Transverse colon (tissue), 4 donors: ENCODE results near the gene CLDN18. TPM values are rescaled to one million over a fixed set of nuclear protein-coding genes. Genes with fewer than 3 reads are reported as not detected.

Experiments used
- DNase-seq: peaks from one replicate; pipeline ENCODE4 v3.0.0-alpha.2; 2019
- H3K27ac ChIP-seq, 4 donors: fragments of 200-600 bp; sonication (generic); 2 replicates each; pipeline ENCODE4 v1.5.1; 2016 to 2018; ENCODE audit warnings: inconsistent platforms in 4 of 4
- H3K27me3 ChIP-seq: fragments of 200-600 bp; sonication (generic); 2 replicates; pipeline ENCODE4 v1.5.1; 2017; ENCODE audit warnings: inconsistent platforms
- H3K36me3 ChIP-seq, 4 donors: fragments of 200-600 bp; sonication (generic); 2 replicates each; pipeline ENCODE4 v1.5.1; 2017 to 2019; ENCODE audit warnings: inconsistent platforms in 4 of 4
- H3K4me1 ChIP-seq, 4 donors: fragments of 200-600 bp; sonication (generic); 2 replicates each; pipeline ENCODE4 v1.5.1; 2017 to 2020; ENCODE audit warnings: inconsistent platforms in 4 of 4
- H3K4me3 ChIP-seq, 4 donors: fragments of 200-600 bp; sonication (generic); 1 replicate in 1 of 4; 2 replicates in 3 of 4; pipeline versions ENCODE4 v1.5.1 to v1.6.1; 2017 to 2019; ENCODE audit warnings: inconsistent platforms in 4 of 4
- H3K9me3 ChIP-seq, 2 donors: fragments of 200-600 bp; sonication (generic); 2 replicates each; pipeline ENCODE4 v1.5.1; 2017 to 2019; ENCODE audit warnings: inconsistent platforms in 2 of 2
- EP300 ChIP-seq: sonication (generic); formaldehyde crosslinking; IDR thresholded peaks from one replicate; pipeline ENCODE4 v1.6.1; 2017; ENCODE audit warnings: antibody characterized with exemption, low read depth
- POLR2A ChIP-seq: fragments of 450-650 bp; IDR thresholded peaks from one replicate; pipeline ENCODE4 v1.6.1; 2016; ENCODE audit warnings: antibody characterized with exemption, mild to moderate bottlenecking, moderate library complexity
- POLR2AphosphoS5 ChIP-seq, 3 donors: sonication (generic); formaldehyde crosslinking; IDR thresholded peaks; one replicate each; pipeline ENCODE4 v1.6.1; 2016; ENCODE audit warnings: antibody characterized with exemption in 3 of 3
- WGBS, 2 donors: methylation state at CpG; one replicate each; pipeline ENCODE4 v1.1.5; 2018; ENCODE audit warnings: low coverage in 1 of 2; 5-methylcytosine and 5-hydroxymethylcytosine counted together
- in situ Hi-C, 4 donors: fragments of 200-750 bp; cut with MboI; loops; one replicate each; pipeline versions ENCODE4 v1.15.0 to v1.15.1; 2017; ENCODE audit warnings: low sequenced_read_pairs in 3 of 4, low pct_ligation_motif_present in 1 of 4, low pct_unique_long_range_greater_than_20kb in 1 of 4
- intact Hi-C: fragments of 100-400 bp; cut with DNase I; formaldehyde crosslinking; loops from one replicate; pipeline ENCODE4 v1.15.1; 2023; ENCODE audit warnings: low total_unique reads
- total RNA-seq, 4 donors: library from RNA; depleted of rRNA; stranded (reverse); fragments of >200 nt; gene quantifications; one replicate each; pipeline ENCODE4 v1.1.0, GENCODE V29; 2016
- TF ChIP-seq, protein P1 (sequence below), 5 experiments: fragments of 200-600 bp in 3 of 5; fragments of 450-650 bp in 2 of 5; sonication (generic) in 3 of 5; IDR thresholded peaks; 1 replicate in 2 of 5; 2 replicates in 3 of 5; pipeline ENCODE4 v1.5.1; 2016 to 2017; ENCODE audit warnings: antibody characterized with exemption in 5 of 5, inconsistent platforms in 3 of 5, mild to moderate bottlenecking in 2 of 5, moderate library complexity in 1 of 5

The CLDN18 gene
- total RNA-seq, 4 donors from 2014 or later, result not detected

DNA sequence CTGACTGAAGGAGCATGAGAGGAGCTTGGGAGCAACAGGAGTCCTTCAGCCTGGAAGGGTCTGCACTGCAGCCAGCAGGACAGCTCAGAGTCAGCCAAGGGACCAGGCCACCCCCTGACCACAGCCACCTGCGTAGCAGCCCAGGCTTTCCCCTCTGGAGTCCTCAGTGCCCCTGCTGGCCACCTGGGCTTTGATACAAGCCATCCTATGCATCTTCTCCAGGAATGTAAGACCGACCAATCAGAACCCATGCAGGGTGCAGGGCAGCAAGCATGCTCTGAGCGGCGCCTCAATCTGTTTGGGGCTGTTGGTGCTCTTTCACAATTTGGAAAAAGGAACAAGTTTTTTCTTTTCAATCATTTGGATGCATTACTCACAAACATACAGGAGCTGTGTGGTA is 53.5 kb downstream of the CLDN18 start:
- H3K27ac ChIP-seq, result no peak overlapping the region
- WGBS, 2 donors, result 61% methylated on average over 4 of the region's 4 CpGs; no CpG with 5 or more reads in 1 of the 2 donors
- in situ Hi-C loops (loop anchor here in 1 of 4 donors (10.0 kb wide), 1 partner anchor 51 kb away; the partner anchor contains the start of gene DZIP1L), intact Hi-C loops (no loop called here)
- H3K4me3 ChIP-seq, result no peak overlapping the region
- H3K27me3 ChIP-seq, result no peaks in the 10 kb centered on the region
- no peaks in the 10 kb centered on the region for H3K9me3 ChIP-seq
- DNase-seq, result no peak
- TF ChIP-seq, protein P1, sequence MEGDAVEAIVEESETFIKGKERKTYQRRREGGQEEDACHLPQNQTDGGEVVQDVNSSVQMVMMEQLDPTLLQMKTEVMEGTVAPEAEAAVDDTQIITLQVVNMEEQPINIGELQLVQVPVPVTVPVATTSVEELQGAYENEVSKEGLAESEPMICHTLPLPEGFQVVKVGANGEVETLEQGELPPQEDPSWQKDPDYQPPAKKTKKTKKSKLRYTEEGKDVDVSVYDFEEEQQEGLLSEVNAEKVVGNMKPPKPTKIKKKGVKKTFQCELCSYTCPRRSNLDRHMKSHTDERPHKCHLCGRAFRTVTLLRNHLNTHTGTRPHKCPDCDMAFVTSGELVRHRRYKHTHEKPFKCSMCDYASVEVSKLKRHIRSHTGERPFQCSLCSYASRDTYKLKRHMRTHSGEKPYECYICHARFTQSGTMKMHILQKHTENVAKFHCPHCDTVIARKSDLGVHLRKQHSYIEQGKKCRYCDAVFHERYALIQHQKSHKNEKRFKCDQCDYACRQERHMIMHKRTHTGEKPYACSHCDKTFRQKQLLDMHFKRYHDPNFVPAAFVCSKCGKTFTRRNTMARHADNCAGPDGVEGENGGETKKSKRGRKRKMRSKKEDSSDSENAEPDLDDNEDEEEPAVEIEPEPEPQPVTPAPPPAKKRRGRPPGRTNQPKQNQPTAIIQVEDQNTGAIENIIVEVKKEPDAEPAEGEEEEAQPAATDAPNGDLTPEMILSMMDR (IDR thresholded peaks at IDR 0.05), result no peak
- no peak for TF ChIP-seq EP300
- TF ChIP-seq POLR2AphosphoS5 (IDR thresholded peaks at IDR 0.05), result no peak
- TF ChIP-seq POLR2A, result no peak
- no peaks in the 10 kb centered on the region for H3K36me3 ChIP-seq
- no peaks in the 10 kb centered on the region for H3K4me1 ChIP-seq

DNA sequence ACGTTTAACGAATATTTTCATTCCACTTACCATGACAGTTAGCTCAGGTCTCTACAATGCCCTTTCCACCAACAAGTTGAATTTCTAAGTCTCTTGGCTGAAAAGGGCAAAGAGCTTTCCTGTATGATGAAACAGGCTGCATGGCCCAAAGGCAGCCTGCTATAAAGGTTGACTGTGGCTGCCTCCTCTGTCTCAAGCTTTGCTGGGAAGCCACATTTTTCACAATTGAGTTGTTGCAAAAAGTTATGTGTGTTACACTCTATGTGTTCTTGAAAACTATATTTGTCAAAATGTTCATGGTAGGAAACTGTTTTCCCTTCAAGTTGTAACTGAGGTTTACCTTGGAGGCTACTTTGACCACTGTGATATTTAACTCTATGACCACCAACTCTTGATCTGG is 56.0 kb downstream of the CLDN18 start:
- WGBS, 2 donors, result 91 to 94% methylated on average over 2 of the region's 2 CpGs
- no peak overlapping the region for H3K4me3 ChIP-seq
- no peaks in the 10 kb centered on the region for H3K27me3 ChIP-seq
- intact Hi-C loops, result no loop called here
- H3K36me3 ChIP-seq, result no peaks in the 10 kb centered on the region
- TF ChIP-seq POLR2AphosphoS5 (IDR thresholded peaks at IDR 0.05), result no peak
- TF ChIP-seq, protein P1 (IDR thresholded peaks at IDR 0.05), result no peak
- no peak for TF ChIP-seq POLR2A
- no peak for TF ChIP-seq EP300
- no peaks in the 10 kb centered on the region for H3K9me3 ChIP-seq
- no peaks in the 10 kb centered on the region for H3K4me1 ChIP-seq
- DNase-seq, result no peak
- in situ Hi-C loops, result loop anchor here in 3 of 4 donors (5.0 to 10.0 kb wide), 2 partner anchors 49 to 51 kb away; partner anchors contain the start of gene DZIP1L (in 3 of the 3)
- H3K27ac ChIP-seq, result no peak overlapping the region

DNA sequence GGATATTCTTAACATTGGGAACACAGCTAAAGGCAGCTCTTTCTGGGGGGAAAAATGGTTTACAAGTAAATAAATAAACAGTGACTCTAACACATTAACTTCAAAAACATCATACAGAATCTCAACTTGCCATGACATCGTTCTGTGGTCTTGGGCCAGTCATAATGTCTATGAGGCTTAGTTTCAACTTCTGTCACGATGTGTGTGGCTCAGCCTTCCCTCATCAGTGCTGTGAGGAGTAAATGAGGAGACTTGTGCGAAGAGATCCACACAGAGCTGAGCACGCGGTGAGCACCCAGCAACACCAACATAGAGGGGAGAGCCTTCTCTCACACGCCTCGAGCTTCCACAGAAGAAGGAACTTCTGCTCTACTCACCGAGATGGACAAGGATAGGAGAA is 56.4 kb downstream of the CLDN18 start:
- H3K9me3 ChIP-seq, result no peaks in the 10 kb centered on the region
- no peaks in the 10 kb centered on the region for H3K4me1 ChIP-seq
- TF ChIP-seq EP300 (no peak), POLR2AphosphoS5 (IDR thresholded peaks at IDR 0.05) (no peak), POLR2A (no peak)
- TF ChIP-seq, protein P1 (IDR thresholded peaks at IDR 0.05), result no peak
- intact Hi-C loops, result no loop called here
- H3K27ac ChIP-seq, result no peak overlapping the region
- 76 to 82% methylated on average over 2 to 8 of the region's 8 CpGs for WGBS, 2 donors
- H3K36me3 ChIP-seq, result no peaks in the 10 kb centered on the region
- no peaks in the 10 kb centered on the region for H3K27me3 ChIP-seq
- in situ Hi-C loops, result loop anchor here in 3 of 4 donors (5.0 to 10.0 kb wide), 2 partner anchors 48 to 51 kb away; partner anchors contain the start of gene DZIP1L (in 3 of the 3)
- H3K4me3 ChIP-seq, result no peak overlapping the region
- DNase-seq, result no peak

DNA sequence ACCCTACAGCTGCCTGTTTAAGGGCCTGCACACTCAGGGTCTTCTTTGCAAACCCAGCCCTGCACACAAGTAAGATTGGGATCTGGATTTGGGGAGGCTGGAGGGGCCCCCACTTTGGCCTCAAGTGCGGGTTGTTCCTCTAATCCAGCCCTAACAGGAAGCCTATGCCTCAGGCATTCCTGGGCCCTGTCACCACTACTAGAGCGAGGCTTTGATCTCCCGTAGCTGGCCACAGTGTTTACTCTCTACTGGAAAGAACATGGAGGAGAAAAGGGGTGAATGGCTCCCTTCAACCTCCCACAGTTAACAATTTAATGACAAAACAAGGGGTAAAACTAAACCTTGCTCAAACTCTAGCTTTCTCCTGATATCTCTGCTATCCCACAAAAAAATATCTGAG is 57.0 kb downstream of the CLDN18 start:
- no peaks in the 10 kb centered on the region for H3K27me3 ChIP-seq
- intact Hi-C loops, result no loop called here
- H3K27ac ChIP-seq, result no peak overlapping the region
- no peaks in the 10 kb centered on the region for H3K9me3 ChIP-seq
- in situ Hi-C loops, result loop anchor here in 3 of 4 donors (5.0 to 10.0 kb wide), 2 partner anchors 48 to 50 kb away; partner anchors contain the start of gene DZIP1L (in 3 of the 3)
- no peaks in the 10 kb centered on the region for H3K36me3 ChIP-seq
- TF ChIP-seq EP300 (no peak), POLR2A (no peak), POLR2AphosphoS5 (IDR thresholded peaks at IDR 0.05) (no peak)
- TF ChIP-seq, protein P1 (IDR thresholded peaks at IDR 0.05), result no peak
- no peak for DNase-seq
- no peak overlapping the region for H3K4me3 ChIP-seq
- WGBS, 2 donors, result 88 to 94% methylated on average over 3 of the region's 3 CpGs
- no peaks in the 10 kb centered on the region for H3K4me1 ChIP-seq
